Measurements from ENCODE around the gene MSANTD2.

Gene MSANTD2

DNA sequence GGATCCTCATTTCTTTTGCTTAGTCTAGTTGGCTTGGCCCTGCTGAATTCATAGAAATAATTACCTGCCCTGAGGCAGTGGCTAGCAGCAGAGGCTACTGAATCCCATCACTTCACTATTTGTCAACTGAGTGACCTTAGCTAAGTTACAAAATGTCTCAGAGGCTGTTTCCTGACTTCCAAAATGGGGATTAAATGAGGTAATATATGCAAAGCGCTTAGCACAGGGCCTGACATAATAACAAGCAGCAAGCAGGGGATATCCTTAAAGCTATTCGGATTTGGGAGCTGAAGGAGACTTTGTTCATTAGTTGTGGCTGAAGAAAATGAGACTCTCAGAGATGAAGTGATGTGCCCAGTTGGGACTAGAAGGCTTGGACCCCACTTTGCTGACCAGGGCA lies 57.7 kb downstream of the MSANTD2 start:
- ATAC-seq (no peak), DNase-seq (ENCODE audit: low spot score in 2 of 2) (no peak)
- H3K9me3 Mint-ChIP-seq, result no peaks in the 10 kb centered on the region
- no peak overlapping the region for H3K27ac Mint-ChIP-seq
- peaks cover 32% of the 10 kb centered on the region for H3K4me1 Mint-ChIP-seq
- no peak overlapping the region for H3K4me3 Mint-ChIP-seq
- H3K36me3 Mint-ChIP-seq, result peaks cover 4% of the 10 kb centered on the region

- H3K4me1 Mint-ChIP-seq, result peaks cover 25% of the 10 kb centered on the region
- H3K27ac Mint-ChIP-seq, result no peak overlapping the region
- H3K36me3 Mint-ChIP-seq, result peaks cover 4% of the 10 kb centered on the region
- ATAC-seq (peak; percentile 70), DNase-seq (ENCODE audit: low spot score in 2 of 2) (peak; percentile 41 to 76)
- peak overlapping the region; percentile 73 for H3K4me3 Mint-ChIP-seq
- no peaks in the 10 kb centered on the region for H3K9me3 Mint-ChIP-seq
Measured at GRCh38 chr11:124740277-124740882, 59.8 kb downstream of the MSANTD2 start.

GRCh38 chr11:124739479-124740276 lies 60.5 kb downstream of the MSANTD2 start, which contains the start of gene NRGN:
NRGN (plus strand) TSS chr11:124739942; CDS start chr11:124740085, 143 bp downstream.
- H3K9me3 Mint-ChIP-seq, result no peaks in the 10 kb centered on the region
- H3K4me3 Mint-ChIP-seq, result peak within 1 kb of the TSS; percentile 73
- peak; percentile 93 for ATAC-seq
- DNase-seq (ENCODE audit: low spot score in 2 of 2), result peak; percentile 63 to 91
- peak within 1 kb of the TSS; percentile 3 for H3K27ac Mint-ChIP-seq
- H3K36me3 Mint-ChIP-seq, result peaks cover 4% of the 10 kb centered on the region
- H3K4me1 Mint-ChIP-seq, result peaks cover 25% of the 10 kb centered on the region

- Mint-ChIP-seq H3K4me3 (peak overlapping the region; percentile 73), H3K27ac (peak overlapping the region; percentile 3), H3K4me1 (peaks cover 25% of the 10 kb centered on the region), H3K36me3 (peaks cover 4% of the 10 kb centered on the region), H3K9me3 (no peaks in the 10 kb centered on the region)
- DNase-seq (ENCODE audit: low spot score in 2 of 2), result no peak
- no peak for ATAC-seq
Measured at GRCh38 chr11:124738713-124739478, 61.3 kb downstream of the MSANTD2 start.

DNA sequence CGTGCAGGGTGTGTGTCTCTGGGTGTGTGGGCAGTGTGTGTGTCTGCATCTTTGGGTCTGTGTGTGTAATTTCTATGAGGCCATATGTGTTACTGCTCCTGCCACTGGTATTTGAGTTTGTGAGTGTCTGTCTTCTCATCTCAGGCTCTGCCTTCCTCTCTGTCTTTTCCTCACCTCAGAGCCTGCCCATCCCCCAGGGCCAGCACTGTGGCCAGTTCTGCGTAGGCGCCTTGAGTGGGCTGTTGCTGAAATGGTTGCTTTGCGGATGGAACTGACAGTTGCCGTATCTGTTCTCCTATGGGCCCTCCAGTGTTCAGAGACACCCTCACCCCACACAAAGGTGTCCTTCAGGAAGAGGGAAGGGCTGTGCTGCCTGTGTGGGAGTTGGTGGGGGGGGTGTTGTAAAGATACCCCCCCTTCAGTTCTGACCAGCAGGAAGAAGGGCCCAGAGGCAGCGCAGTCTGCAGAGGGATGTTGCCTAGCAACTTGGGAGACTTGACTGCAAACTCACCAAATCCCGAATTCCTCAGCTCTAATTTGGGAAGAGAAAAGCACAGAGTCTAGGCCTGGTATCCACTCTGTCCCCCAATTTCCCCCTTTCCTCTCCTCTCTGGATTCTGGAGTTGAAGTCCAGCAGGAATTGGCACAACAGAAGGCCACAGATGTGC lies 62.4 kb downstream of the MSANTD2 start:
- no peak overlapping the region for H3K27ac Mint-ChIP-seq

GRCh38 chr11:124736736-124737135 lies 63.5 kb downstream of the MSANTD2 start:
- Mint-ChIP-seq H3K27ac (no peak overlapping the region), H3K36me3 (peaks cover 4% of the 10 kb centered on the region), H3K4me3 (no peak overlapping the region), H3K9me3 (no peaks in the 10 kb centered on the region), H3K4me1 (peaks cover 25% of the 10 kb centered on the region)
- ATAC-seq (no peak), DNase-seq (ENCODE audit: low spot score in 2 of 2) (no peak)

More for the DNA sequence above, 62.4 kb downstream of the MSANTD2 start:
- no peak for DNase-seq (ENCODE audit: low spot score in 2 of 2)
- H3K9me3 Mint-ChIP-seq, result no peaks in the 10 kb centered on the region
- no peak overlapping the region for H3K4me3 Mint-ChIP-seq
- no peak for ATAC-seq
- H3K4me1 Mint-ChIP-seq, result peaks cover 25% of the 10 kb centered on the region
- H3K36me3 Mint-ChIP-seq, result peaks cover 4% of the 10 kb centered on the region

DNA sequence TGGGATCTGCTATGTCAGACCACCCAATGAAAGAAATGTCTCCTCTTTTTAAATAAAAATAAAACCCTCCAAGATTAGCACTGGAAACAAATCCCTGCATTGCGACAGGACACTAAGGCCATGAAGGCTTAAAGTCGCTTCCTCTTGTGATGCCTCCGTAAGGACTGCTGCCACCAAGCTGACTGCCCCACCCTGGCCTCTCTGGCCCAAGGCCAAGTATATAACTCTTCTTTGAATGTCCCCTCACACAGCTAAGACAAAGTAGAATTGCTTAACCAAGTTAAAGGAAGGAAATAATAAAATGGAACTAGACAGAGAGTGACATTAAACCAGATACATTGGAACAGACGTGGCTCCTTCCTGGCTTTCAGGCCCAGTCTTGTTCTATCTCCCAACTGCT lies 68.0 kb downstream of the MSANTD2 start:
- DNase-seq (ENCODE audit: low spot score in 2 of 2) (no peak), ATAC-seq (no peak)
- H3K36me3 Mint-ChIP-seq, result no peaks in the 10 kb centered on the region
- H3K4me3 Mint-ChIP-seq, result no peak overlapping the region
- no peaks in the 10 kb centered on the region for H3K4me1 Mint-ChIP-seq
- H3K27ac Mint-ChIP-seq, result no peak overlapping the region
- H3K9me3 Mint-ChIP-seq, result no peaks in the 10 kb centered on the region

DNA sequence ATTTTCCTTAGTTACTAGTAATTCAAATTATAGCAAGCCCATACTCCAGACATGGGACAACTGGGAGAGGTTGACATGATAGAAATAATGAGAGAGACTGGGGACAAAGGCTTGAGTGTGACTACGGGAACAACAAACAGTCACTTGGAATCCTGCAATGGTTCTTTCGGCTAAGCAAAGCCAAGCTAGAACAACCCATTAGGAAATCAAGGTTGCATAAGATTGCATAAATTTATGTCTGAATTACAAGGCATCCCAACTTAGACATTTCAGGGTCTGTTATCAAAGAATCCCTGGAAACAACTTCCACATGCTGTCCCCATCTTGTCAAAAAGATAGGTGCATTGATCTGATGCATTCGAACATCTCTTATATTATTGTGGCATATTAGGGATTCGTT lies 70.6 kb downstream of the MSANTD2 start:
- H3K4me3 Mint-ChIP-seq, result no peak overlapping the region
- no peak for ATAC-seq
- H3K27ac Mint-ChIP-seq, result no peak overlapping the region
- no peaks in the 10 kb centered on the region for H3K36me3 Mint-ChIP-seq
- H3K4me1 Mint-ChIP-seq, result peaks cover 8% of the 10 kb centered on the region
- no peak for DNase-seq (ENCODE audit: low spot score in 2 of 2)
- no peaks in the 10 kb centered on the region for H3K9me3 Mint-ChIP-seq

- no peaks in the 10 kb centered on the region for H3K9me3 Mint-ChIP-seq
- H3K4me1 Mint-ChIP-seq, result peaks cover 8% of the 10 kb centered on the region
- no peaks in the 10 kb centered on the region for H3K36me3 Mint-ChIP-seq
- no peak overlapping the region for H3K27ac Mint-ChIP-seq
- ATAC-seq, result no peak
- no peak for DNase-seq (ENCODE audit: low spot score in 2 of 2)
- no peak overlapping the region for H3K4me3 Mint-ChIP-seq
Measured at GRCh38 chr11:124728134-124728533, 72.1 kb downstream of the MSANTD2 start.

GRCh38 chr11:124727474-124727873 lies 72.7 kb downstream of the MSANTD2 start:
- no peak for ATAC-seq
- DNase-seq (ENCODE audit: low spot score in 2 of 2), result no peak
- Mint-ChIP-seq H3K4me3 (no peak overlapping the region), H3K36me3 (no peaks in the 10 kb centered on the region), H3K4me1 (peaks cover 8% of the 10 kb centered on the region), H3K9me3 (no peaks in the 10 kb centered on the region), H3K27ac (no peak overlapping the region)

GRCh38 chr11:124725719-124726105 lies 74.5 kb downstream of the MSANTD2 start:
- no peak for ATAC-seq
- Mint-ChIP-seq H3K4me3 (no peak overlapping the region), H3K9me3 (no peaks in the 10 kb centered on the region), H3K4me1 (peaks cover 8% of the 10 kb centered on the region), H3K36me3 (peaks cover 4% of the 10 kb centered on the region), H3K27ac (no peak overlapping the region)
- no peak for DNase-seq (ENCODE audit: low spot score in 2 of 2)

- DNase-seq (ENCODE audit: low spot score in 2 of 2) (no peak), ATAC-seq (no peak)
- Mint-ChIP-seq H3K9me3 (no peaks in the 10 kb centered on the region), H3K36me3 (peaks cover 4% of the 10 kb centered on the region), H3K4me3 (no peak overlapping the region), H3K27ac (no peak overlapping the region), H3K4me1 (peaks cover 8% of the 10 kb centered on the region)
Measured at GRCh38 chr11:124724979-124725718, 75.1 kb downstream of the MSANTD2 start.

DNA sequence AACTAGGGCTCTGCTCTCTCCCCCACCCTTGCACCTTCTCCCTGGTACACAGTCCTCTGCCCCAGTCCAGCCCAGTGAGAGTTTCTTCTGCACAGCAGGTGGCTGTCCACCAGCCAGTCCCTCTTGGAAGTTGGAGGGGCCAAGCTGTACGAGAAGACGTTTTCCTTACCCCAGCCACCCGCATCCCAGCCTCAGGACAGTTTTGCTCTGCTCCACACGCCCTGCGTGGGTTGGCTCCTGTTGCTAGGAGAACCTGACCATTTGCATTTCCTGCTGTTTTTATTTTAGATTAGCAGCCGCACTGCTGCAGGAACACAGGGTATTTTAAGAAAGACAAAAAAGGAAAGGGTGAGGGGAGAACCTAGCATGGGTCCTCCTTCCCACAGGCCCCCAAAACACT lies 78.0 kb downstream of the MSANTD2 start:
- Mint-ChIP-seq H3K9me3 (no peaks in the 10 kb centered on the region), H3K4me1 (peaks cover 22% of the 10 kb centered on the region), H3K27ac (no peak overlapping the region), H3K4me3 (no peak overlapping the region), H3K36me3 (peaks cover 4% of the 10 kb centered on the region)
- ATAC-seq (no peak), DNase-seq (ENCODE audit: low spot score in 2 of 2) (no peak)

GRCh38 chr11:124719534-124719933 lies 80.7 kb downstream of the MSANTD2 start:
- no peaks in the 10 kb centered on the region for H3K9me3 Mint-ChIP-seq
- no peak overlapping the region for H3K27ac Mint-ChIP-seq
- ATAC-seq (no peak), DNase-seq (ENCODE audit: low spot score in 2 of 2) (no peak)
- H3K36me3 Mint-ChIP-seq, result peaks cover 4% of the 10 kb centered on the region
- H3K4me1 Mint-ChIP-seq, result peaks cover 15% of the 10 kb centered on the region
- H3K4me3 Mint-ChIP-seq, result no peak overlapping the region

Measured in stimulated activated effector memory CD8-positive, alpha-beta T cell treated with anti-CD3 and anti-CD28 coated beads, Interleukin-12 subunit alpha, Interleukin-12 subunit beta, amount 100 ng/mL, for 72 hours (primary cell).